GM23338 (cell line): Measurements from ENCODE around the gene DNAJC8. TPM values are rescaled to one million over a fixed set of nuclear protein-coding genes. Genes with fewer than 3 reads are reported as not detected.

Experiments
- ATAC-seq: fragments of 200-7000 bp; cut with Tn5 transposase; 3 replicates; pipeline ENCODE4 v1.9.1; 2020
- DNase-seq: peaks from one replicate; pipeline ENCODE4 v3.0.0-alpha.2; 2015; ENCODE audit warnings: low spot score
- H2AFZ ChIP-seq: fragments of 200-600 bp; sonication (generic); 2 replicates; pipeline ENCODE4 v1.8.0; 2016; ENCODE audit warnings: antibody characterized with exemption, mild to moderate bottlenecking, moderate library complexity
- H3F3A ChIP-seq: fragments of 200-600 bp; sonication (generic); replicated peaks from 2 replicates; pipeline ENCODE4 v1.8.0; 2017; ENCODE audit warnings: antibody characterized with exemption, mixed run types, low read depth
- H3K27ac ChIP-seq: fragments of 200-600 bp; sonication (generic); 2 replicates; pipeline ENCODE4 v1.6.1; 2016; ENCODE audit warnings: low read depth
- H3K27me3 ChIP-seq: fragments of 200-600 bp; sonication (generic); 2 replicates; pipeline ENCODE4 v1.8.0; 2016; ENCODE audit warnings: mild to moderate bottlenecking, mixed run types, moderate library complexity; ENCODE audit not compliant: insufficient read depth
- H3K36me3 ChIP-seq: fragments of 200-600 bp; sonication (generic); 2 replicates; pipeline ENCODE4 v1.8.0; 2016; ENCODE audit warnings: mild to moderate bottlenecking; ENCODE audit not compliant: insufficient read depth
- H3K4me1 ChIP-seq: fragments of 200-600 bp; sonication (generic); 2 replicates; pipeline ENCODE4 v1.8.0; 2016; ENCODE audit warnings: mild to moderate bottlenecking, moderate library complexity; ENCODE audit not compliant: insufficient read depth
- H3K4me2 ChIP-seq: fragments of 200-600 bp; sonication (generic); 2 replicates; pipeline ENCODE4 v1.7.1; 2017; ENCODE audit warnings: mixed run types
- H3K4me3 ChIP-seq: fragments of 200-600 bp; sonication (generic); 2 replicates; pipeline ENCODE4 v1.6.1; 2016; ENCODE audit warnings: mixed run types
- H3K79me2 ChIP-seq: fragments of 200-600 bp; sonication (generic); replicated peaks from 2 replicates; pipeline ENCODE4 v1.8.0; 2017; ENCODE audit warnings: mild to moderate bottlenecking; ENCODE audit not compliant: insufficient read depth
- H3K9me2 ChIP-seq: fragments of 200-600 bp; sonication (generic); 2 replicates; pipeline ENCODE4 v1.8.0; 2017; ENCODE audit not compliant: insufficient read depth
- H4K20me1 ChIP-seq: fragments of 200-600 bp; sonication (generic); replicated peaks from 2 replicates; pipeline ENCODE4 v1.8.0; 2017; ENCODE audit warnings: mild to moderate bottlenecking; ENCODE audit not compliant: insufficient read depth
- H3K27ac Mint-ChIP-seq: 2 replicates; pipeline ENCODE4 v1.8.0; 2020; ENCODE audit warnings: inconsistent platforms, mild to moderate bottlenecking, moderate library complexity, mixed read lengths
- H3K27me3 Mint-ChIP-seq: 3 replicates; pipeline ENCODE4 v1.8.0; 2022; ENCODE audit warnings: low read depth, mild to moderate bottlenecking, moderate library complexity, mixed read lengths, inconsistent platforms; ENCODE audit not compliant: insufficient read depth, poor library complexity
- H3K36me3 Mint-ChIP-seq: 3 replicates; pipeline ENCODE4 v1.8.0; 2021; ENCODE audit warnings: low read depth, mild to moderate bottlenecking, inconsistent platforms, moderate library complexity, mixed read lengths
- H3K4me1 Mint-ChIP-seq: 3 replicates; pipeline ENCODE4 v1.8.0; 2020; ENCODE audit warnings: mild to moderate bottlenecking, inconsistent platforms, mixed read lengths
- H3K4me3 Mint-ChIP-seq: 3 replicates; pipeline ENCODE4 v1.8.0; 2021; ENCODE audit warnings: moderate library complexity, mild to moderate bottlenecking, inconsistent platforms, mixed read lengths
- H3K9me3 Mint-ChIP-seq: 3 replicates; pipeline ENCODE4 v1.8.0; 2020; ENCODE audit warnings: moderate library complexity, mild to moderate bottlenecking, inconsistent platforms, mixed read lengths
- CREB1 ChIP-seq: fragments of 250-450 bp; sonication (Bioruptor Pico); IDR thresholded peaks from 2 replicates; pipeline ENCODE4 v1.5.0; 2020; ENCODE audit warnings: low read depth, mild to moderate bottlenecking, moderate library complexity
- CTCF ChIP-seq, 2 experiments: fragments of 200-600 bp in 1 of 2; sonication (generic) in 1 of 2; conservative IDR thresholded peaks; 2 replicates each; pipeline versions ENCODE4 v1.5.1 to v1.6.1; 2016 to 2017; ENCODE audit warnings: antibody characterized with exemption in 2 of 2, low read depth in 2 of 2, mild to moderate bottlenecking in 2 of 2, moderate library complexity in 1 of 2
- ETS1 ChIP-seq: IDR thresholded peaks from 2 replicates; pipeline ENCODE4 v1.6.1; 2016; ENCODE audit warnings: antibody characterized with exemption
- EZH2 ChIP-seq: fragments of 200-600 bp; sonication (generic); IDR thresholded peaks from one replicate; pipeline ENCODE4 v1.8.0; 2017; ENCODE audit warnings: antibody characterized with exemption, mild to moderate bottlenecking, low read depth; ENCODE audit not compliant: unreplicated experiment
- EZH2phosphoT487 ChIP-seq: fragments of 200-600 bp; sonication (generic); IDR thresholded peaks from one replicate; pipeline ENCODE4 v1.8.1; 2018; ENCODE audit warnings: antibody characterized with exemption; ENCODE audit not compliant: unreplicated experiment
- JUNB ChIP-seq: IDR thresholded peaks from one replicate; pipeline ENCODE4 v1.6.1; 2016; ENCODE audit warnings: antibody characterized with exemption; ENCODE audit not compliant: unreplicated experiment
- NANOG ChIP-seq: IDR thresholded peaks from 2 replicates; pipeline ENCODE4 v1.6.1; 2016; ENCODE audit warnings: antibody characterized with exemption, borderline replicate concordance
- REST ChIP-seq: IDR thresholded peaks from one replicate; pipeline ENCODE4 v1.6.1; 2018; ENCODE audit warnings: antibody characterized with exemption; ENCODE audit not compliant: unreplicated experiment
- STAT1 ChIP-seq: IDR thresholded peaks from one replicate; pipeline ENCODE4 v1.6.1; 2016; ENCODE audit warnings: antibody characterized with exemption; ENCODE audit not compliant: unreplicated experiment
- ZNF114 ChIP-seq: fragments of 250-450 bp; sonication (Bioruptor Pico); IDR thresholded peaks from 2 replicates; pipeline ENCODE4 v1.5.0; 2020; ENCODE audit warnings: mild to moderate bottlenecking, moderate library complexity
- ZNF331 ChIP-seq: fragments of 250-450 bp; sonication (Bioruptor Pico); IDR thresholded peaks from 2 replicates; pipeline ENCODE4 v1.5.0; 2020; ENCODE audit warnings: low read depth, mild to moderate bottlenecking, moderate library complexity
- polyA plus RNA-seq: library from polyadenylated mRNA; unstranded; fragments of >200 nt; fragmentation: Nextera tagmentation; extraction: Ambion mirVana; gene quantifications from 2 replicates; pipeline ENCODE4 v1.2.1, GENCODE V29; 2016
- total RNA-seq: library from RNA; depleted of rRNA; stranded (reverse); fragments of >200 nt; shearing (Covaris generic); gene quantifications from 2 replicates; pipeline ENCODE4 v1.2.3, GENCODE V29; 2014

Gene DNAJC8
- total and polyA plus RNA-seq, 2 experiments from 2014 or later = 67.3 to 210 TPM

GRCh38 chr1:28160782-28161266, 72.0 kb downstream of the DNAJC8 start:
- H3K4me2 ChIP-seq = no peak overlapping the region
- Mint-ChIP-seq H3K9me3 (no peaks in the 10 kb centered on the region), H3K27ac (no peak overlapping the region), H3K4me3 (no peak overlapping the region), H3K27me3 (peaks cover 5% of the 10 kb centered on the region), H3K4me1 (peaks cover 3% of the 10 kb centered on the region), H3K36me3 (no peaks in the 10 kb centered on the region)
- no peak for TF ChIP-seq JUNB
- no peak for TF ChIP-seq EZH2
- no peak for TF ChIP-seq CTCF (conservative IDR thresholded peaks at IDR 0.05; ENCODE audit: low read depth in 2 of 2)
- no peak for TF ChIP-seq ZNF114 (CRISPR knock-in tag)
- no peak for TF ChIP-seq EZH2phosphoT487
- TF ChIP-seq CREB1 (CRISPR knock-in tag) = no peak
- no peak for TF ChIP-seq NANOG
- no peak for TF ChIP-seq ZNF331
- no peak for TF ChIP-seq STAT1
- DNase-seq (no peak), ATAC-seq (no peak)
- no peak overlapping the region for H3K4me3 ChIP-seq
- H3K36me3 ChIP-seq = no peaks in the 10 kb centered on the region
- H3K79me2 ChIP-seq = no peaks in the 10 kb centered on the region
- H2AFZ ChIP-seq = no peak overlapping the region
- H3K9me2 ChIP-seq = no peaks in the 10 kb centered on the region
- H4K20me1 ChIP-seq = no peaks in the 10 kb centered on the region
- no peaks in the 10 kb centered on the region for H3K27me3 ChIP-seq
- no peaks in the 10 kb centered on the region for H3F3A ChIP-seq
- H3K4me1 ChIP-seq = no peaks in the 10 kb centered on the region
- no peak overlapping the region for H3K27ac ChIP-seq

GRCh38 chr1:28159680-28160079, 73.1 kb downstream of the DNAJC8 start:
- no peaks in the 10 kb centered on the region for H4K20me1 ChIP-seq
- H2AFZ ChIP-seq = no peak overlapping the region
- no peak overlapping the region for H3K27ac ChIP-seq
- no peak for ATAC-seq
- Mint-ChIP-seq H3K4me1 (peaks cover 3% of the 10 kb centered on the region), H3K9me3 (no peaks in the 10 kb centered on the region), H3K27me3 (peaks cover 5% of the 10 kb centered on the region), H3K36me3 (no peaks in the 10 kb centered on the region), H3K4me3 (no peak overlapping the region), H3K27ac (no peak overlapping the region)
- no peaks in the 10 kb centered on the region for H3K9me2 ChIP-seq
- no peaks in the 10 kb centered on the region for H3K4me1 ChIP-seq
- no peaks in the 10 kb centered on the region for H3F3A ChIP-seq
- no peak overlapping the region for H3K4me3 ChIP-seq
- H3K4me2 ChIP-seq = no peak overlapping the region
- H3K27me3 ChIP-seq = no peaks in the 10 kb centered on the region
- no peaks in the 10 kb centered on the region for H3K79me2 ChIP-seq
- no peaks in the 10 kb centered on the region for H3K36me3 ChIP-seq
- TF ChIP-seq ETS1 (no peak), EZH2phosphoT487 (no peak), NANOG (no peak), REST (no peak), CTCF (conservative IDR thresholded peaks at IDR 0.05; ENCODE audit: low read depth in 2 of 2) (no peak)
- DNase-seq = no peak
